HepG2 (cell line): Measurements from ENCODE around the gene TEX9. TPM values are rescaled to one million over a fixed set of nuclear protein-coding genes. Genes with fewer than 3 reads are reported as not detected.

Experiments used
- ATAC-seq: fragments of 200-7000 bp; cut with Tn5 transposase; 3 replicates; pipeline ENCODE4 v1.9.1; 2020; ENCODE audit warnings: mild to moderate bottlenecking, moderate library complexity
- BruUV-seq: library from RNA; stranded (reverse); fragments of 400-500 nt; replicated peaks from 2 replicates; lab custom pipeline; 2021; lab: Mats Ljungman, UMichigan
- CTCF ChIA-PET: fragments of 300-600 bp; formaldehyde crosslinking; extraction: SDS; loops from one replicate; lab custom pipeline; 2021; ENCODE audit warnings: low total read pairs, inconsistent platforms, low intra/inter-chr PET ratio; lab: Yijun Ruan, JAX
- POLR2A ChIA-PET: fragments of 350-600 bp; sonication (Branson Sonifier 250); formaldehyde crosslinking; loops from one replicate; lab custom pipeline; 2020; ENCODE audit warnings: antibody characterized with exemption, inconsistent platforms; lab: Yijun Ruan, JAX
- DNase-seq: peaks from one replicate; pipeline ENCODE4 v3.0.0-alpha.2; 2015; ENCODE audit warnings: low spot score
- FAIRE-seq: peaks from 3 replicates; lab custom pipeline; 2011; peaks lifted over from hg19 to GRCh38; lab: Jason Lieb, UNC
- H2AFZ ChIP-seq: one replicate; pipeline ENCODE4 v1.6.1; 2011; ENCODE audit warnings: low read length, inconsistent platforms
- H3K27ac ChIP-seq: fragments of 300-600 bp; 3 replicates; pipeline ENCODE4 v1.8.0; 2011; ENCODE audit warnings: mixed run types, mild to moderate bottlenecking, mixed read lengths, low read length, inconsistent platforms; ENCODE audit not compliant: insufficient read depth; ENCODE audit errors: extremely low read length
- H3K27me3 ChIP-seq, 2 experiments: fragments of 200-600 bp in 1 of 2; 2 replicates in 1 of 2; 3 replicates in 1 of 2; pipeline versions ENCODE4 v1.6.0 to v1.8.0; 2011; ENCODE audit warnings: low read length in 2 of 2, mild to moderate bottlenecking in 2 of 2, moderate library complexity in 2 of 2, inconsistent platforms in 1 of 2; ENCODE audit not compliant: insufficient read depth in 2 of 2, control insufficient read depth in 1 of 2
- H3K36me3 ChIP-seq, 2 experiments: fragments of 200-600 bp in 1 of 2; replicated peaks in 1 of 2; 2 replicates in 1 of 2; 3 replicates in 1 of 2; pipeline versions ENCODE4 v1.5.1 to v1.8.0; 2011; ENCODE audit warnings: low read length in 2 of 2, inconsistent platforms in 1 of 2; ENCODE audit not compliant: insufficient read depth in 2 of 2, control insufficient read depth in 1 of 2
- H3K4me1 ChIP-seq: 2 replicates; pipeline ENCODE4 v1.5.1; 2012; ENCODE audit warnings: low read length, inconsistent platforms; ENCODE audit not compliant: insufficient read depth
- H3K4me2 ChIP-seq: 2 replicates; pipeline ENCODE4 v1.6.0; 2011; ENCODE audit warnings: low read depth, low read length, inconsistent platforms
- H3K4me3 ChIP-seq, 3 experiments: fragments of 200-600 bp in 1 of 3; sonication (generic), shearing (Covaris generic) in 1 of 3; replicated peaks in 1 of 3; 2 replicates each; pipeline ENCODE4 v1.5.1; 2011 to 2016; ENCODE audit warnings: low read length in 3 of 3, inconsistent platforms in 2 of 3, low read depth in 2 of 3, mild to moderate bottlenecking in 2 of 3, control low read depth in 1 of 3, mixed read lengths in 1 of 3; ENCODE audit not compliant: insufficient read depth in 1 of 3
- H3K79me2 ChIP-seq: one replicate; pipeline ENCODE4 v1.6.1; 2011; ENCODE audit warnings: low read length, inconsistent platforms; ENCODE audit not compliant: insufficient read depth
- H3K9ac ChIP-seq: 2 replicates; pipeline ENCODE4 v1.6.0; 2011; ENCODE audit warnings: mild to moderate bottlenecking, low read depth, low read length, inconsistent platforms; ENCODE audit not compliant: insufficient read depth
- H3K9me3 ChIP-seq: 2 replicates; pipeline ENCODE4 v1.5.1; 2012; ENCODE audit warnings: mild to moderate bottlenecking, low read length
- H4K20me1 ChIP-seq: 2 replicates; pipeline ENCODE4 v1.6.0; 2011; ENCODE audit warnings: inconsistent platforms, mild to moderate bottlenecking, low read length, moderate library complexity; ENCODE audit not compliant: insufficient read depth
- DR1 ChIP-seq: sonication (generic); formaldehyde crosslinking; IDR thresholded peaks from 2 replicates; pipeline ENCODE4 v1.8.0; 2021; ENCODE audit warnings: mild to moderate bottlenecking, missing genetic modification reagents, inconsistent platforms
- FLYWCH1 ChIP-seq: sonication (generic); formaldehyde crosslinking; IDR thresholded peaks from 2 replicates; pipeline ENCODE4 v1.8.1; 2023; ENCODE audit warnings: mild to moderate bottlenecking, missing genetic modification reagents
- MYC ChIP-seq: sonication (generic); formaldehyde crosslinking; IDR thresholded peaks from 2 replicates; pipeline ENCODE4 v1.9.0; 2021; ENCODE audit warnings: missing genetic modification reagents, borderline replicate concordance
- YEATS2 ChIP-seq: sonication (generic); formaldehyde crosslinking; IDR thresholded peaks from 2 replicates; pipeline ENCODE4 v1.4.0; 2020; ENCODE audit warnings: missing genetic modification reagents, borderline replicate concordance
- ZNF17 ChIP-seq: sonication (generic); formaldehyde crosslinking; IDR thresholded peaks from 2 replicates; pipeline ENCODE4 v1.5.0; 2020; ENCODE audit warnings: mild to moderate bottlenecking, missing genetic modification reagents
- ZNF205 ChIP-seq: IDR thresholded peaks from 2 replicates; pipeline ENCODE4 v1.6.1; 2018; ENCODE audit warnings: missing biosample characterization, missing genetic modification reagents
- ZNF251 ChIP-seq: sonication (generic); formaldehyde crosslinking; IDR thresholded peaks from 2 replicates; pipeline ENCODE4 v1.9.0; 2021; ENCODE audit warnings: mild to moderate bottlenecking, missing genetic modification reagents
- ZNF253 ChIP-seq: sonication (generic); formaldehyde crosslinking; IDR thresholded peaks from 2 replicates; pipeline ENCODE4 v1.8.0; 2022; ENCODE audit warnings: mild to moderate bottlenecking, missing genetic modification reagents, borderline replicate concordance
- ZNF569 ChIP-seq: sonication (generic); formaldehyde crosslinking; IDR thresholded peaks from 2 replicates; pipeline ENCODE4 v1.5.0; 2020; ENCODE audit warnings: mild to moderate bottlenecking, missing genetic modification reagents, moderate library complexity, borderline replicate concordance
- ZNF678 ChIP-seq: sonication (generic); formaldehyde crosslinking; IDR thresholded peaks from 2 replicates; pipeline ENCODE4 v1.4.0; 2020; ENCODE audit warnings: mild to moderate bottlenecking, missing genetic modification reagents
- ZNF761 ChIP-seq: sonication (generic); formaldehyde crosslinking; conservative IDR thresholded peaks from 2 replicates; pipeline ENCODE4 v1.4.0; 2020; ENCODE audit warnings: mild to moderate bottlenecking, missing genetic modification reagents
- ZNF788 ChIP-seq: sonication (generic); formaldehyde crosslinking; IDR thresholded peaks from 2 replicates; pipeline ENCODE4 v1.5.0; 2020; ENCODE audit warnings: mild to moderate bottlenecking, missing genetic modification reagents, borderline replicate concordance
- ZSCAN31 ChIP-seq: sonication (generic); formaldehyde crosslinking; IDR thresholded peaks from 2 replicates; pipeline ENCODE4 v1.5.0; 2020; ENCODE audit warnings: low read depth, mild to moderate bottlenecking, missing genetic modification reagents
- WGBS: methylation state at CpG from one replicate; pipeline ENCODE4 v1.1.6; 2017; ENCODE audit warnings: low lambda C conversion rate; 5-methylcytosine and 5-hydroxymethylcytosine counted together
- in situ Hi-C: cut with HindIII; loops from 2 replicates; pipeline ENCODE4 v1.10.0; 2017; ENCODE audit warnings: low pct_unique_long_range_greater_than_20kb; ENCODE audit not compliant: extremely low pct_ligation_motif_present
- intact Hi-C: fragments of 100-400 bp; cut with micrococcal nuclease; formaldehyde crosslinking; loops from one replicate; pipeline ENCODE4 v1.10.0; 2022; ENCODE audit not compliant: unreplicated experiment
- polyA plus RNA-seq, 8 experiments: library from polyadenylated mRNA; depleted of rRNA in 3 of 8; stranded (reverse) in 7 of 8; unstranded in 1 of 8; fragments of >200 nt; fragmentation: Illumina TruSeq in 4 of 8; extraction: Trizol in 4 of 8; gene quantifications; 2 replicates each; pipeline versions ENCODE4 v1.2.1 to v1.2.3, GENCODE V29; 2011 to 2016; ENCODE audit warnings: low read depth in 4 of 8, missing spikeins in 1 of 8, mixed read lengths in 1 of 8; ENCODE audit not compliant: insufficient read depth in 1 of 8
- total RNA-seq, 5 experiments: library from RNA; depleted of rRNA; stranded (reverse); fragments of >200 nt; fragmentation: Illumina TruSeq; extraction: Trizol; gene quantifications; 2 replicates each; pipeline ENCODE4 v1.2.3, GENCODE V29; 2016; ENCODE audit warnings: low read depth in 1 of 5
- TF ChIP-seq, protein P1 (sequence below): conservative IDR thresholded peaks from 2 replicates; pipeline ENCODE4 v1.6.1; 2018; ENCODE audit warnings: missing genetic modification reagents
- TF ChIP-seq, protein P2 (sequence below): sonication (generic); formaldehyde crosslinking; IDR thresholded peaks from 2 replicates; pipeline ENCODE4 v1.4.0; 2020; ENCODE audit warnings: mild to moderate bottlenecking, missing genetic modification reagents
- TF ChIP-seq, protein P3 (sequence below): sonication (generic); formaldehyde crosslinking; IDR thresholded peaks from 2 replicates; pipeline ENCODE4 v1.4.0; 2020; ENCODE audit warnings: mild to moderate bottlenecking, missing genetic modification reagents, borderline replicate concordance

TEX9 gene
- total and polyA plus RNA-seq, 2 of the 13 experiments (the other 11 are each of a cell fraction or from before 2014, with no cell fraction given) = 0.82 to 6.9 TPM

DNA sequence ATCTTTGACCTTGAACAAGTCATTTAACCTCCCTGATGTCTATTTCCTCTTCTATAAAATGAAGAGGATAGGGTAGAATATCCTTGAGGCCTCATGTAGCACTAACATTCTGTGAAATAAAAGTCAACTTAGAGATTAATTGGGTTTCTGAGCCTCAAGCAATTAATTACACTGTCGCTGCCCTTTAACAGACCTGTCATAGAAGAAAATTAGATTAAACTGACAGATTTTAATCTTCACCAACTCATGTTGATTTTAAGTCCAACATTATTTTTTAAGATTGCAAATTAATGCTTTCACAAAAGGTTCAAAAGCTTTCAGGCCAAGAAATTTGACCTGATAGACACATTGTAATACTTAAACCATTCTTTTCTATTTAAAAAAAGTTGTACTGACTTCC, 107.8 kb downstream of the TEX9 start:
- H3K27me3 ChIP-seq = no peaks in the 10 kb centered on the region
- H2AFZ ChIP-seq = no peak overlapping the region
- H4K20me1 ChIP-seq = no peaks in the 10 kb centered on the region
- H3K79me2 ChIP-seq = no peaks in the 10 kb centered on the region
- H3K9ac ChIP-seq = no peak overlapping the region
- FAIRE-seq (no peak), ATAC-seq (no peak), DNase-seq (no peak)
- H3K27ac ChIP-seq = no peak overlapping the region
- H3K4me2 ChIP-seq = no peak overlapping the region
- intact Hi-C loops (no loop called here), in situ Hi-C loops (no loop called here)
- CTCF ChIA-PET = no interaction called here
- WGBS = 44% methylated on average over 1 of the region's 1 CpG
- no TSS peak for BruUV-seq
- POLR2A ChIA-PET = no interaction called here
- H3K4me1 ChIP-seq = peaks cover 15% of the 10 kb centered on the region
- no peaks in the 10 kb centered on the region for H3K36me3 ChIP-seq
- no peak overlapping the region for H3K4me3 ChIP-seq
- no peaks in the 10 kb centered on the region for H3K9me3 ChIP-seq
- TF ChIP-seq ZNF761 (CRISPR knock-in tag) (no peak), ZNF569 (CRISPR knock-in tag) (no peak), ZNF678 (CRISPR knock-in tag) (no peak), ZSCAN31 (no peak), YEATS2 (CRISPR knock-in tag) (no peak), FLYWCH1 (CRISPR knock-in tag) (no peak), ZNF251 (CRISPR knock-in tag) (no peak), ZNF17 (CRISPR knock-in tag) (no peak), MYC (CRISPR knock-in tag) (no peak), DR1 (CRISPR knock-in tag) (no peak), ZNF205 (CRISPR knock-in tag) (no peak), ZNF788 (CRISPR knock-in tag) (no peak), ZNF253 (no peak)
- TF ChIP-seq, protein P1, sequence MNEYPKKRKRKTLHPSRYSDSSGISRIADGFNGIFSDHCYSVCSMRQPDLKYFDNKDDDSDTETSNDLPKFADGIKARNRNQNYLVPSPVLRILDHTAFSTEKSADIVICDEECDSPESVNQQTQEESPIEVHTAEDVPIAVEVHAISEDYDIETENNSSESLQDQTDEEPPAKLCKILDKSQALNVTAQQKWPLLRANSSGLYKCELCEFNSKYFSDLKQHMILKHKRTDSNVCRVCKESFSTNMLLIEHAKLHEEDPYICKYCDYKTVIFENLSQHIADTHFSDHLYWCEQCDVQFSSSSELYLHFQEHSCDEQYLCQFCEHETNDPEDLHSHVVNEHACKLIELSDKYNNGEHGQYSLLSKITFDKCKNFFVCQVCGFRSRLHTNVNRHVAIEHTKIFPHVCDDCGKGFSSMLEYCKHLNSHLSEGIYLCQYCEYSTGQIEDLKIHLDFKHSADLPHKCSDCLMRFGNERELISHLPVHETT (CRISPR knock-in tag) = no peak
- TF ChIP-seq, protein P2, sequence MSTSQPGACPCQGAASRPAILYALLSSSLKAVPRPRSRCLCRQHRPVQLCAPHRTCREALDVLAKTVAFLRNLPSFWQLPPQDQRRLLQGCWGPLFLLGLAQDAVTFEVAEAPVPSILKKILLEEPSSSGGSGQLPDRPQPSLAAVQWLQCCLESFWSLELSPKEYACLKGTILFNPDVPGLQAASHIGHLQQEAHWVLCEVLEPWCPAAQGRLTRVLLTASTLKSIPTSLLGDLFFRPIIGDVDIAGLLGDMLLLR (CRISPR knock-in tag) = no peak
- TF ChIP-seq, protein P3, sequence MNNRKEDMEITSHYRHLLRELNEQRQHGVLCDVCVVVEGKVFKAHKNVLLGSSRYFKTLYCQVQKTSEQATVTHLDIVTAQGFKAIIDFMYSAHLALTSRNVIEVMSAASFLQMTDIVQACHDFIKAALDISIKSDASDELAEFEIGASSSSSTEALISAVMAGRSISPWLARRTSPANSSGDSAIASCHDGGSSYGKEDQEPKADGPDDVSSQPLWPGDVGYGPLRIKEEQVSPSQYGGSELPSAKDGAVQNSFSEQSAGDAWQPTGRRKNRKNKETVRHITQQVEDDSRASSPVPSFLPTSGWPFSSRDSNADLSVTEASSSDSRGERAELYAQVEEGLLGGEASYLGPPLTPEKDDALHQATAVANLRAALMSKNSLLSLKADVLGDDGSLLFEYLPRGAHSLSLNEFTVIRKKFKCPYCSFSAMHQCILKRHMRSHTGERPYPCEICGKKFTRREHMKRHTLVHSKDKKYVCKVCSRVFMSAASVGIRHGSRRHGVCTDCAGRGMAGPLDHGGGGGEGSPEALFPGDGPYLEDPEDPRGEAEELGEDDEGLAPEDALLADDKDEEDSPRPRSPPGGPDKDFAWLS = no peak
